Adrenal gland (tissue), 12 donors: Measurements from ENCODE around the gene KIF24. TPM values are rescaled to one million over a fixed set of nuclear protein-coding genes. Genes with fewer than 3 reads are reported as not detected.

Experiments used
- DNase-seq, 7 donors: peaks; one replicate each; pipeline ENCODE4 v3.0.0-alpha.2; 2019 to 2020
- H3K27ac ChIP-seq, 5 donors: fragments of 200-600 bp; sonication (generic) in 4 of 5; 1 replicate in 3 of 5; 2 replicates in 2 of 5; pipeline versions ENCODE4 v1.5.1 to v1.8.0; 2016 to 2020; ENCODE audit warnings: mild to moderate bottlenecking in 1 of 5
- H3K27me3 ChIP-seq: fragments of 200-600 bp; 2 replicates; pipeline ENCODE4 v1.8.0; 2021
- H3K36me3 ChIP-seq, 2 donors: fragments of 200-600 bp; replicated peaks in 1 of 2; 1 replicate in 1 of 2; 2 replicates in 1 of 2; pipeline versions ENCODE4 v1.5.1 to v1.8.0; 2018 to 2022
- H3K4me1 ChIP-seq, 2 donors: fragments of 200-600 bp; replicated peaks in 1 of 2; 1 replicate in 1 of 2; 2 replicates in 1 of 2; pipeline versions ENCODE4 v1.5.1 to v1.8.0; 2018 to 2021
- H3K4me3 ChIP-seq, 4 donors: fragments of 200-600 bp; sonication (generic) in 3 of 4; one replicate each; pipeline ENCODE4 v1.5.1; 2016 to 2018
- H3K9me3 ChIP-seq, 3 donors: fragments of 200-600 bp; sonication (generic) in 1 of 3; replicated peaks in 1 of 3; 1 replicate in 2 of 3; 2 replicates in 1 of 3; pipeline versions ENCODE4 v1.5.1 to v1.8.0; 2016 to 2021
- CTCF ChIP-seq, 6 experiments: fragments of 450-650 bp in 4 of 6; fragments of 200-600 bp in 2 of 6; sonication (generic) in 1 of 6; IDR thresholded peaks; 1 replicate in 5 of 6; 2 replicates in 1 of 6; pipeline versions ENCODE4 v1.5.1 to v1.8.0; 2016 to 2021; ENCODE audit warnings: antibody characterized with exemption in 6 of 6, mild to moderate bottlenecking in 2 of 6, moderate library complexity in 1 of 6
- POLR2A ChIP-seq, 2 donors: fragments of 450-650 bp; IDR thresholded peaks; one replicate each; pipeline ENCODE4 v1.6.1; 2017; ENCODE audit warnings: antibody characterized with exemption in 2 of 2, mild to moderate bottlenecking in 2 of 2, moderate library complexity in 1 of 2
- WGBS, 4 donors: extraction: QIAGEN DNeasy Blood & Tissue Kit in 2 of 4; methylation state at CpG; one replicate each; pipeline versions ENCODE4 v1.1.5 to v1.1.7; 2013 to 2017; 5-methylcytosine and 5-hydroxymethylcytosine counted together
- intact Hi-C, 2 donors: fragments of 100-400 bp; cut with DNase I; formaldehyde crosslinking; loops; one replicate each; pipeline versions ENCODE4 v1.14.1 to v1.15.0; 2022 to 2023
- polyA plus RNA-seq, 3 donors: library from polyadenylated mRNA; stranded (reverse); fragments of 200-250 nt in 2 of 3; fragments of 350-450 nt in 1 of 3; fragmentation: Illumina TruSeq in 1 of 3; extraction: RNeasy Lipid Tissue Mini Kit (QIAGEN cat#74804) in 1 of 3; gene quantifications; one replicate each; pipeline ENCODE4 v1.2.3, GENCODE V29; 2013 to 2014
- total RNA-seq, 9 donors: library from RNA; depleted of rRNA in 4 of 9; stranded (reverse); fragments of >200 nt in 4 of 9; fragments of 120-200 nt in 1 of 9; fragmentation: NEBNext Ultra II Directional in 1 of 9; extraction: Animal tissue kit (Norgen Biotek cat#: 25700) in 1 of 9; gene quantifications; one replicate each; pipeline versions ENCODE4 v1.1.0 to v1.2.4, GENCODE V29; 2013 to 2023
- donor health status: healthy with polysubstance abuse.
- donor health status: Bipolar disorder and iron deficiency.
- donor health status: DM: yes; HTN: yes; CAD: no.
- donor health status: DM: no; HTN: no; CAD: no.
- donor health status: DM: no; HTN: no; CAD: no.
- donor health status: DM: yes; HTN: yes; CAD: no.

The KIF24 gene
- total and polyA plus RNA-seq, 12 donors = 0.57 to 2.7 (median 1.2) TPM

GRCh38 chr9:34374339-34374738 lies 45.3 kb upstream of the KIF24 start:
- intact Hi-C loops = no loop called here
- peaks cover 0 to 18% of the 10 kb centered on the region in 2 donors for H3K36me3 ChIP-seq
- 87 to 94% (median 92%) methylated on average over 3 of the region's 3 CpGs for WGBS, 4 donors
- H3K9me3 ChIP-seq = no peaks in the 10 kb centered on the region
- no peak overlapping the region for H3K27ac ChIP-seq
- H3K27me3 ChIP-seq = no peaks in the 10 kb centered on the region
- no peak for TF ChIP-seq CTCF (IDR thresholded peaks at IDR 0.05)
- no peak for TF ChIP-seq POLR2A (IDR thresholded peaks at IDR 0.05)
- H3K4me1 ChIP-seq = peaks cover 0 to 12% of the 10 kb centered on the region in 2 donors
- no peak for DNase-seq
- no peak overlapping the region for H3K4me3 ChIP-seq

GRCh38 chr9:34373749-34374148 lies 44.7 kb upstream of the KIF24 start:
- H3K4me3 ChIP-seq = no peak overlapping the region
- H3K36me3 ChIP-seq = peaks cover 0 to 18% of the 10 kb centered on the region in 2 donors
- no peaks in the 10 kb centered on the region for H3K27me3 ChIP-seq
- peaks cover 0 to 9% of the 10 kb centered on the region in 2 donors for H3K4me1 ChIP-seq
- no peak overlapping the region for H3K27ac ChIP-seq
- DNase-seq = no peak
- TF ChIP-seq POLR2A (IDR thresholded peaks at IDR 0.05) (no peak), CTCF (IDR thresholded peaks at IDR 0.05) (no peak)
- no peaks in the 10 kb centered on the region for H3K9me3 ChIP-seq
- intact Hi-C loops = no loop called here
- 88 to 97% (median 94%) methylated on average over 1 to 2 of the region's 2 CpGs for WGBS, 4 donors

- Histone ChIP-seq H3K4me1 (peaks cover 0 to 9% of the 10 kb centered on the region in 2 donors), H3K27me3 (no peaks in the 10 kb centered on the region), H3K36me3 (peaks cover 0 to 18% of the 10 kb centered on the region in 2 donors), H3K27ac (no peak overlapping the region), H3K4me3 (no peak overlapping the region), H3K9me3 (no peaks in the 10 kb centered on the region)
- TF ChIP-seq POLR2A (IDR thresholded peaks at IDR 0.05) (no peak), CTCF (IDR thresholded peaks at IDR 0.05) (no peak)
- WGBS, 4 donors = 62 to 84% (median 81%) methylated on average over 18 to 41 of the region's 41 CpGs
- intact Hi-C loops = no loop called here
- no peak for DNase-seq
Observed at GRCh38 chr9:34372467-34373011, 43.5 kb upstream of the KIF24 start.

- intact Hi-C loops = no loop called here
- Histone ChIP-seq H3K9me3 (no peaks in the 10 kb centered on the region), H3K4me3 (no peak overlapping the region), H3K4me1 (peaks cover 0 to 9% of the 10 kb centered on the region in 2 donors), H3K27ac (no peak overlapping the region), H3K36me3 (peaks cover 0 to 18% of the 10 kb centered on the region in 2 donors), H3K27me3 (no peaks in the 10 kb centered on the region)
- WGBS, 4 donors = 83 to 90% (median 88%) methylated on average over 42 to 60 of the region's 60 CpGs
- TF ChIP-seq POLR2A (IDR thresholded peaks at IDR 0.05) (no peak), CTCF (IDR thresholded peaks at IDR 0.05) (no peak)
- no peak for DNase-seq
Observed at GRCh38 chr9:34371886-34372466, 42.9 kb upstream of the KIF24 start.
